CD4-positive, alpha-beta T cell (primary cell): ENCODE results near the gene EXT2. TPM values are rescaled to one million over a fixed set of nuclear protein-coding genes. Genes with fewer than 3 reads are reported as not detected.

ENCODE experiments used
- ATAC-seq: fragments of 200-7000 bp; cut with Tn5 transposase; one replicate; pipeline ENCODE4 v1.10.0; 2022; ENCODE audit warnings: mild to moderate bottlenecking; ENCODE audit not compliant: poor library complexity
- CTCF ChIA-PET: fragments of 350-600 bp; sonication (Branson Sonifier 250); formaldehyde crosslinking; loops from one replicate; lab custom pipeline; 2021; ENCODE audit warnings: antibody characterized with exemption, inconsistent platforms; lab: Charles Lee
- POLR2A ChIA-PET: fragments of 350-600 bp; sonication (Branson Sonifier 250); formaldehyde crosslinking; loops from one replicate; lab custom pipeline; 2021; ENCODE audit warnings: antibody characterized with exemption, inconsistent platforms; lab: Charles Lee
- DNase-seq, 14 experiments: peaks; one replicate each; pipeline ENCODE4 v3.0.0-alpha.2; 2013 to 2020; ENCODE audit warnings: mixed read lengths in 2 of 14
- H3K27ac ChIP-seq, 2 donors: one replicate each; pipeline versions ENCODE4 v1.5.1 to v1.7.0; 2013; ENCODE audit warnings: low read length in 2 of 2, low read depth in 1 of 2, mild to moderate bottlenecking in 1 of 2
- H3K27me3 ChIP-seq, 2 experiments: 1 replicate in 1 of 2; 2 replicates in 1 of 2; pipeline versions ENCODE4 v1.6.1 to v1.7.0; 2013; ENCODE audit warnings: low read length in 2 of 2, control low read depth in 1 of 2, mild to moderate bottlenecking in 1 of 2, moderate library complexity in 1 of 2; ENCODE audit not compliant: insufficient read depth in 2 of 2, control insufficient read depth in 1 of 2
- H3K36me3 ChIP-seq: one replicate; pipeline ENCODE4 v1.6.1; 2013; ENCODE audit warnings: low read length, control low read depth; ENCODE audit not compliant: insufficient read depth
- H3K4me1 ChIP-seq: one replicate; pipeline ENCODE4 v1.6.1; 2013; ENCODE audit warnings: low read length, control low read depth; ENCODE audit not compliant: insufficient read depth
- H3K4me3 ChIP-seq: one replicate; pipeline ENCODE4 v1.5.1; 2013; ENCODE audit warnings: mild to moderate bottlenecking, low read length, moderate library complexity
- H3K9me3 ChIP-seq, 2 experiments: 1 replicate in 1 of 2; 2 replicates in 1 of 2; pipeline versions ENCODE4 v1.6.1 to v1.7.0; 2013; ENCODE audit warnings: low read length in 2 of 2, mild to moderate bottlenecking in 2 of 2, control low read depth in 1 of 2, moderate library complexity in 1 of 2; ENCODE audit not compliant: control insufficient read depth in 1 of 2, insufficient read depth in 1 of 2
- H3K27ac Mint-ChIP-seq: one replicate; pipeline ENCODE4 v1.8.0; 2020; ENCODE audit warnings: mixed read lengths
- H3K27me3 Mint-ChIP-seq: one replicate; pipeline ENCODE4 v1.8.0; 2021; ENCODE audit warnings: mixed read lengths
- H3K36me3 Mint-ChIP-seq: one replicate; pipeline ENCODE4 v1.8.0; 2021; ENCODE audit warnings: low read depth, mixed read lengths
- H3K4me1 Mint-ChIP-seq: one replicate; pipeline ENCODE4 v1.8.0; 2021; ENCODE audit warnings: low read depth, mixed read lengths
- H3K4me3 Mint-ChIP-seq: one replicate; pipeline ENCODE4 v1.8.0; 2020; ENCODE audit warnings: mild to moderate bottlenecking, mixed read lengths
- H3K9me3 Mint-ChIP-seq: one replicate; pipeline ENCODE4 v1.8.0; 2020; ENCODE audit warnings: mixed read lengths
- intact Hi-C, 2 experiments: fragments of 100-400 bp; cut with DNase I in 1 of 2; cut with micrococcal nuclease in 1 of 2; formaldehyde crosslinking; loops; one replicate each; pipeline versions ENCODE4 v1.15.1 to v1.9.0; 2023 to 2025; cut with DNase I, micrococcal nuclease
- total RNA-seq, 174 experiments: library from RNA in 2 of 174; stranded (reverse) in 2 of 174; gene quantifications; one replicate each; pipeline ENCODE4 v1.2.3 and lab custom pipeline; 2021 to 2026
- TF ChIP-seq, protein P1 (sequence below): fragments of 200-600 bp; IDR thresholded peaks from one replicate; pipeline ENCODE4 v1.8.0; 2022; ENCODE audit warnings: antibody characterized with exemption, mild to moderate bottlenecking

EXT2 gene
- total RNA-seq, 2 experiments from 2014 or later: 17.1 to 17.5 TPM

GRCh38 chr11:44258190-44258489 lies 162.7 kb downstream of the EXT2 start:
- Histone ChIP-seq H3K4me3 (no peak overlapping the region), H3K4me1 (peaks cover 26% of the 10 kb centered on the region), H3K27me3 (no peaks in the 10 kb centered on the region), H3K27ac (no peak overlapping the region), H3K36me3 (no peaks in the 10 kb centered on the region), H3K9me3 (peaks cover 0 to 2% of the 10 kb centered on the region in 2 experiments)
- no peaks in the 10 kb centered on the region for H3K27me3 Mint-ChIP-seq
- peaks cover 4% of the 10 kb centered on the region for H3K9me3 Mint-ChIP-seq
- TF ChIP-seq, protein P1, sequence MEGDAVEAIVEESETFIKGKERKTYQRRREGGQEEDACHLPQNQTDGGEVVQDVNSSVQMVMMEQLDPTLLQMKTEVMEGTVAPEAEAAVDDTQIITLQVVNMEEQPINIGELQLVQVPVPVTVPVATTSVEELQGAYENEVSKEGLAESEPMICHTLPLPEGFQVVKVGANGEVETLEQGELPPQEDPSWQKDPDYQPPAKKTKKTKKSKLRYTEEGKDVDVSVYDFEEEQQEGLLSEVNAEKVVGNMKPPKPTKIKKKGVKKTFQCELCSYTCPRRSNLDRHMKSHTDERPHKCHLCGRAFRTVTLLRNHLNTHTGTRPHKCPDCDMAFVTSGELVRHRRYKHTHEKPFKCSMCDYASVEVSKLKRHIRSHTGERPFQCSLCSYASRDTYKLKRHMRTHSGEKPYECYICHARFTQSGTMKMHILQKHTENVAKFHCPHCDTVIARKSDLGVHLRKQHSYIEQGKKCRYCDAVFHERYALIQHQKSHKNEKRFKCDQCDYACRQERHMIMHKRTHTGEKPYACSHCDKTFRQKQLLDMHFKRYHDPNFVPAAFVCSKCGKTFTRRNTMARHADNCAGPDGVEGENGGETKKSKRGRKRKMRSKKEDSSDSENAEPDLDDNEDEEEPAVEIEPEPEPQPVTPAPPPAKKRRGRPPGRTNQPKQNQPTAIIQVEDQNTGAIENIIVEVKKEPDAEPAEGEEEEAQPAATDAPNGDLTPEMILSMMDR: no peak
- intact Hi-C loops: no loop called here
- no peak overlapping the region for H3K27ac Mint-ChIP-seq
- H3K4me1 Mint-ChIP-seq: peaks cover 11% of the 10 kb centered on the region
- POLR2A ChIA-PET: no interaction called here
- H3K4me3 Mint-ChIP-seq: no peak overlapping the region
- H3K36me3 Mint-ChIP-seq: no peaks in the 10 kb centered on the region
- no peak for ATAC-seq
- DNase-seq: no peak
- CTCF ChIA-PET: no interaction called here

- no peak overlapping the region for H3K27ac Mint-ChIP-seq
- no peaks in the 10 kb centered on the region for H3K27me3 Mint-ChIP-seq
- H3K4me1 ChIP-seq: peaks cover 26% of the 10 kb centered on the region
- no peaks in the 10 kb centered on the region for H3K9me3 ChIP-seq
- H3K4me3 ChIP-seq: no peak overlapping the region
- intact Hi-C loops: no loop called here
- H3K27me3 ChIP-seq: no peaks in the 10 kb centered on the region
- ChIA-PET POLR2A (no interaction called here), CTCF (no interaction called here)
- ATAC-seq (no peak), DNase-seq (no peak)
- no peak overlapping the region for H3K4me3 Mint-ChIP-seq
- H3K4me1 Mint-ChIP-seq: peaks cover 11% of the 10 kb centered on the region
- H3K9me3 Mint-ChIP-seq: peaks cover 2% of the 10 kb centered on the region
- TF ChIP-seq, protein P1: no peak
- H3K36me3 Mint-ChIP-seq: no peaks in the 10 kb centered on the region
- no peaks in the 10 kb centered on the region for H3K36me3 ChIP-seq
- no peak overlapping the region for H3K27ac ChIP-seq
Observed at GRCh38 chr11:44258839-44259420, 163.5 kb downstream of the EXT2 start.

DNA sequence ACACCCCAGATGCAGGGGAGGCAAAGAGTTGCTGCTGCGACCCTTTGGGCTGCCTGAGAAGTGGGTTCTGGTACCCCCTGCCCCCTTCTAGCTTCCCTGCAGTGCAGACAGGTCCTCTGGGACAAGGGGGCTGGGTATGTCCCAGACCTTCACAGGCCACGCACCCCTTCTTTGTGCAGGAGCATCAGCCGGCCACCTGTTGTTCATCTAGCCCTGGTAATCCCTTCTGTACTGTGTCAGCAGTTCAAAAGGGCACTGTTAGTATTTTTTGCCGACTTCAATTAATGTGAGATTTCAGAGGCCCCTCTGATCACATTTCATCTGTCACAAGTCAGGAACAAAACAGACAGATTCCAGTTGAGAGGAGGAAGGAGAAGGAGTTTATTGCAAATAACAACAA lies 164.6 kb downstream of the EXT2 start:
- DNase-seq (no peak), ATAC-seq (no peak)
- intact Hi-C loops: no loop called here
- Mint-ChIP-seq H3K27ac (no peak overlapping the region), H3K9me3 (no peaks in the 10 kb centered on the region), H3K4me3 (no peak overlapping the region), H3K4me1 (peaks cover 11% of the 10 kb centered on the region), H3K27me3 (no peaks in the 10 kb centered on the region), H3K36me3 (no peaks in the 10 kb centered on the region)
- Histone ChIP-seq H3K27ac (no peak overlapping the region), H3K4me1 (peaks cover 26% of the 10 kb centered on the region), H3K9me3 (peaks cover 0 to 7% of the 10 kb centered on the region in 2 experiments), H3K27me3 (no peaks in the 10 kb centered on the region), H3K4me3 (no peak overlapping the region), H3K36me3 (no peaks in the 10 kb centered on the region)
- ChIA-PET POLR2A (no interaction called here), CTCF (no interaction called here)
- TF ChIP-seq, protein P1: no peak
